ENCODE results near the gene ATF7IP. TPM values are rescaled to one million over a fixed set of nuclear protein-coding genes. Genes with fewer than 3 reads are reported as not detected.

ATF7IP gene
- total RNA-seq, 1 donor from 2014 or later, result 115 TPM

- Mint-ChIP-seq H3K27me3 (ENCODE audit: low read depth, unreplicated experiment) (no peaks in the 10 kb centered on the region), H3K36me3 (ENCODE audit: low read depth, unreplicated experiment) (peaks cover 13% of the 10 kb centered on the region), H3K9me3 (ENCODE audit: unreplicated experiment) (no peaks in the 10 kb centered on the region), H3K27ac (ENCODE audit: unreplicated experiment) (no peak overlapping the region), H3K4me3 (ENCODE audit: unreplicated experiment) (no peak overlapping the region), H3K4me1 (ENCODE audit: low read depth, unreplicated experiment) (no peaks in the 10 kb centered on the region)
- no peaks in the 10 kb centered on the region for H3K27me3 ChIP-seq (ENCODE audit: insufficient read depth, low read length)
- peaks cover 33% of the 10 kb centered on the region for H3K36me3 ChIP-seq (ENCODE audit: insufficient read depth, low read length)
- H4K20me1 ChIP-seq (ENCODE audit: insufficient read depth, low read length), result peaks cover 9% of the 10 kb centered on the region
- no peaks in the 10 kb centered on the region for H3K4me1 ChIP-seq (ENCODE audit: insufficient read depth, low read length)
- peaks cover 55% of the 10 kb centered on the region for H3K79me2 ChIP-seq (ENCODE audit: insufficient read depth, low read length)
- no peak for TF ChIP-seq EZH2 (IDR thresholded peaks at IDR 0.05; ENCODE audit: insufficient read depth, low read length)
- no peak for TF ChIP-seq CTCF (IDR thresholded peaks at IDR 0.05; ENCODE audit: insufficient read depth, low read depth, low read length)
- no peak overlapping the region for H2AFZ ChIP-seq (ENCODE audit: low read depth, low read length)
- no peak overlapping the region for H3K4me3 ChIP-seq (ENCODE audit: insufficient read depth, low read depth, low read length)
- no peaks in the 10 kb centered on the region for H3K9me3 ChIP-seq (ENCODE audit: insufficient read depth, low read depth, low read length)
- no peak for DNase-seq (ENCODE audit: low read depth)
- H3K9ac ChIP-seq (ENCODE audit: low read length), result no peak overlapping the region
- no peak overlapping the region for H3K27ac ChIP-seq (ENCODE audit: low read depth, low read length)
- FAIRE-seq, result no peak
- H3K4me2 ChIP-seq (ENCODE audit: low read length), result no peak overlapping the region
These were observed 70.1 kb downstream of the ATF7IP start for GRCh38 chr12:14435627-14436026.

GRCh38 chr12:14442221-14442881 lies 76.9 kb downstream of the ATF7IP start:
- H4K20me1 ChIP-seq (ENCODE audit: insufficient read depth, low read length), result no peaks in the 10 kb centered on the region
- H3K79me2 ChIP-seq (ENCODE audit: insufficient read depth, low read length), result peaks cover 4% of the 10 kb centered on the region
- Mint-ChIP-seq H3K4me3 (ENCODE audit: unreplicated experiment) (no peak overlapping the region), H3K27me3 (ENCODE audit: low read depth, unreplicated experiment) (no peaks in the 10 kb centered on the region), H3K36me3 (ENCODE audit: low read depth, unreplicated experiment) (peaks cover 16% of the 10 kb centered on the region), H3K27ac (ENCODE audit: unreplicated experiment) (no peak overlapping the region), H3K9me3 (ENCODE audit: unreplicated experiment) (no peaks in the 10 kb centered on the region), H3K4me1 (ENCODE audit: low read depth, unreplicated experiment) (peaks cover 1% of the 10 kb centered on the region)
- FAIRE-seq, result no peak
- TF ChIP-seq EZH2 (IDR thresholded peaks at IDR 0.05; ENCODE audit: insufficient read depth, low read length) (no peak), CTCF (IDR thresholded peaks at IDR 0.05; ENCODE audit: insufficient read depth, low read depth, low read length) (no peak)
- H3K4me1 ChIP-seq (ENCODE audit: insufficient read depth, low read length), result no peaks in the 10 kb centered on the region
- H3K27me3 ChIP-seq (ENCODE audit: insufficient read depth, low read length), result no peaks in the 10 kb centered on the region
- peaks cover 28% of the 10 kb centered on the region for H3K36me3 ChIP-seq (ENCODE audit: insufficient read depth, low read length)
- no peaks in the 10 kb centered on the region for H3K9me3 ChIP-seq (ENCODE audit: insufficient read depth, low read depth, low read length)
- no peak overlapping the region for H3K4me3 ChIP-seq (ENCODE audit: insufficient read depth, low read depth, low read length)
- H3K9ac ChIP-seq (ENCODE audit: low read length), result no peak overlapping the region
- H3K4me2 ChIP-seq (ENCODE audit: low read length), result no peak overlapping the region
- no peak overlapping the region for H3K27ac ChIP-seq (ENCODE audit: low read depth, low read length)
- DNase-seq (ENCODE audit: low read depth), result no peak
- H2AFZ ChIP-seq (ENCODE audit: low read depth, low read length), result no peak overlapping the region

- H3K4me3 ChIP-seq (ENCODE audit: insufficient read depth, low read depth, low read length), result no peak overlapping the region
- peaks cover 1% of the 10 kb centered on the region for H3K4me1 Mint-ChIP-seq (ENCODE audit: low read depth, unreplicated experiment)
- H3K4me1 ChIP-seq (ENCODE audit: insufficient read depth, low read length), result no peaks in the 10 kb centered on the region
- no peak overlapping the region for H3K9ac ChIP-seq (ENCODE audit: low read length)
- no peak overlapping the region for H3K27ac ChIP-seq (ENCODE audit: low read depth, low read length)
- no peaks in the 10 kb centered on the region for H3K27me3 ChIP-seq (ENCODE audit: insufficient read depth, low read length)
- H4K20me1 ChIP-seq (ENCODE audit: insufficient read depth, low read length), result no peaks in the 10 kb centered on the region
- TF ChIP-seq CTCF (IDR thresholded peaks at IDR 0.05; ENCODE audit: insufficient read depth, low read depth, low read length), result no peak
- no peak for TF ChIP-seq EZH2 (IDR thresholded peaks at IDR 0.05; ENCODE audit: insufficient read depth, low read length)
- H3K4me2 ChIP-seq (ENCODE audit: low read length), result no peak overlapping the region
- peaks cover 26% of the 10 kb centered on the region for H3K36me3 ChIP-seq (ENCODE audit: insufficient read depth, low read length)
- H2AFZ ChIP-seq (ENCODE audit: low read depth, low read length), result no peak overlapping the region
- no peaks in the 10 kb centered on the region for H3K9me3 Mint-ChIP-seq (ENCODE audit: unreplicated experiment)
- no peaks in the 10 kb centered on the region for H3K9me3 ChIP-seq (ENCODE audit: insufficient read depth, low read depth, low read length)
- FAIRE-seq (no peak), DNase-seq (ENCODE audit: low read depth) (no peak)
- H3K27me3 Mint-ChIP-seq (ENCODE audit: low read depth, unreplicated experiment), result no peaks in the 10 kb centered on the region
- H3K79me2 ChIP-seq (ENCODE audit: insufficient read depth, low read length), result peaks cover 6% of the 10 kb centered on the region
- peaks cover 14% of the 10 kb centered on the region for H3K36me3 Mint-ChIP-seq (ENCODE audit: low read depth, unreplicated experiment)
- no peak overlapping the region for H3K27ac Mint-ChIP-seq (ENCODE audit: unreplicated experiment)
- H3K4me3 Mint-ChIP-seq (ENCODE audit: unreplicated experiment), result no peak overlapping the region
These were observed 78.0 kb downstream of the ATF7IP start for GRCh38 chr12:14443531-14443930.

All from astrocyte (in vitro differentiated cells and primary cell).